ENCODE results near the gene ZBTB7C. TPM values are rescaled to one million over a fixed set of nuclear protein-coding genes. Genes with fewer than 3 reads are reported as not detected.
A peak's percentile ranks its signal among the peaks of the same experiment; 100 is the strongest.

ZBTB7C gene
- total and polyA plus RNA-seq, 2 of the 4 experiments (the other 2 are of a cell fraction) = not detected

GRCh38 chr18:48186861-48187260 lies 222.3 kb downstream of the ZBTB7C start:
- no peak overlapping the region for H3K4me3 ChIP-seq (ENCODE audit: insufficient read depth, low read depth, low read length)
- H2BK20ac ChIP-seq (ENCODE audit: low read depth, low read length) = no peak overlapping the region
- no peaks in the 10 kb centered on the region for H3K79me1 ChIP-seq (ENCODE audit: low read depth in 1 of 2, low read length in 2 of 2)
- DNase-seq (no peak), ATAC-seq (ENCODE audit: low read depth) (no peak)
- H4K5ac ChIP-seq (ENCODE audit: low read depth, low read length) = no peak overlapping the region
- H3K14ac ChIP-seq (replicated peaks; ENCODE audit: low read depth, low read length) = no peak overlapping the region
- H3K9me3 ChIP-seq (ENCODE audit: control insufficient read depth, insufficient read depth, low read length) = no peaks in the 10 kb centered on the region
- in situ Hi-C loops (cut with MboI; ENCODE audit: low sequenced_read_pairs) (no loop called here), intact Hi-C loops (cut with micrococcal nuclease) (no loop called here), dilution Hi-C loops (cut with HindIII; ENCODE audit: low sequenced_read_pairs, unreplicated experiment) (no loop called here)
- no peak overlapping the region for H2BK120ac ChIP-seq (ENCODE audit: low read depth, low read length)
- H2AFZ ChIP-seq (replicated peaks; ENCODE audit: low read length, poor library complexity) = peak overlapping the region; percentile 14
- no TSS peak for BruUV-seq (replicated peaks)
- POLR2A ChIA-PET (ENCODE audit: unreplicated experiment) = no interaction called here
- no peak overlapping the region for H2AK5ac ChIP-seq (ENCODE audit: low read depth, low read length)
- H3K36me3 ChIP-seq (ENCODE audit: control insufficient read depth, insufficient read depth, low read length) = no peaks in the 10 kb centered on the region
- TF ChIP-seq CEBPB (IDR thresholded peaks at IDR 0.05; ENCODE audit: low read depth, low read length) (no peak), MAZ (IDR thresholded peaks at IDR 0.05; ENCODE audit: borderline replicate concordance, low read depth, low read length) (no peak), RFX5 (IDR thresholded peaks at IDR 0.05; ENCODE audit: low read depth, low read length) (no peak), RAD21 (IDR thresholded peaks at IDR 0.05; ENCODE audit: low read length) (no peak), BHLHE40 (IDR thresholded peaks at IDR 0.05; ENCODE audit: low read depth, low read length) (no peak), FOS (IDR thresholded peaks at IDR 0.05; ENCODE audit: low read depth, low read length) (no peak), POLR2A (IDR thresholded peaks at IDR 0.05; ENCODE audit: low read depth, low read length) (no peak), ELK1 (IDR thresholded peaks at IDR 0.05; ENCODE audit: borderline replicate concordance, low read depth, low read length) (no peak), MXI1 (IDR thresholded peaks at IDR 0.05; ENCODE audit: borderline replicate concordance, low read depth, low read length) (no peak), SMC3 (IDR thresholded peaks at IDR 0.05; ENCODE audit: low read depth, low read length) (no peak), NFE2L2 (IDR thresholded peaks at IDR 0.05; ENCODE audit: low read depth, low read length) (no peak), RCOR1 (IDR thresholded peaks at IDR 0.05; ENCODE audit: insufficient replicate concordance, low read length) (no peak), CHD1 (IDR thresholded peaks at IDR 0.05; ENCODE audit: low read depth, low read length) (no peak), MAFK (IDR thresholded peaks at IDR 0.05; ENCODE audit: low read depth, low read length) (no peak)
- TF ChIP-seq, protein P1, sequence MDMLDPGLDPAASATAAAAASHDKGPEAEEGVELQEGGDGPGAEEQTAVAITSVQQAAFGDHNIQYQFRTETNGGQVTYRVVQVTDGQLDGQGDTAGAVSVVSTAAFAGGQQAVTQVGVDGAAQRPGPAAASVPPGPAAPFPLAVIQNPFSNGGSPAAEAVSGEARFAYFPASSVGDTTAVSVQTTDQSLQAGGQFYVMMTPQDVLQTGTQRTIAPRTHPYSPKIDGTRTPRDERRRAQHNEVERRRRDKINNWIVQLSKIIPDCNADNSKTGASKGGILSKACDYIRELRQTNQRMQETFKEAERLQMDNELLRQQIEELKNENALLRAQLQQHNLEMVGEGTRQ (IDR thresholded peaks at IDR 0.05; ENCODE audit: low read depth, low read length) = no peak
- TF ChIP-seq, protein P2, sequence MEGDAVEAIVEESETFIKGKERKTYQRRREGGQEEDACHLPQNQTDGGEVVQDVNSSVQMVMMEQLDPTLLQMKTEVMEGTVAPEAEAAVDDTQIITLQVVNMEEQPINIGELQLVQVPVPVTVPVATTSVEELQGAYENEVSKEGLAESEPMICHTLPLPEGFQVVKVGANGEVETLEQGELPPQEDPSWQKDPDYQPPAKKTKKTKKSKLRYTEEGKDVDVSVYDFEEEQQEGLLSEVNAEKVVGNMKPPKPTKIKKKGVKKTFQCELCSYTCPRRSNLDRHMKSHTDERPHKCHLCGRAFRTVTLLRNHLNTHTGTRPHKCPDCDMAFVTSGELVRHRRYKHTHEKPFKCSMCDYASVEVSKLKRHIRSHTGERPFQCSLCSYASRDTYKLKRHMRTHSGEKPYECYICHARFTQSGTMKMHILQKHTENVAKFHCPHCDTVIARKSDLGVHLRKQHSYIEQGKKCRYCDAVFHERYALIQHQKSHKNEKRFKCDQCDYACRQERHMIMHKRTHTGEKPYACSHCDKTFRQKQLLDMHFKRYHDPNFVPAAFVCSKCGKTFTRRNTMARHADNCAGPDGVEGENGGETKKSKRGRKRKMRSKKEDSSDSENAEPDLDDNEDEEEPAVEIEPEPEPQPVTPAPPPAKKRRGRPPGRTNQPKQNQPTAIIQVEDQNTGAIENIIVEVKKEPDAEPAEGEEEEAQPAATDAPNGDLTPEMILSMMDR (conservative IDR thresholded peaks at IDR 0.05; ENCODE audit: low read depth, low read length) = no peak
- H3K4ac ChIP-seq (ENCODE audit: low read depth, low read length) = no peak overlapping the region
- H3K27ac ChIP-seq (ENCODE audit: insufficient read depth, low read length) = no peak overlapping the region
- no peak overlapping the region for H4K8ac ChIP-seq (ENCODE audit: low read depth in 2 of 2, low read length in 2 of 2)
- H3K56ac ChIP-seq (ENCODE audit: extremely low read depth, insufficient read depth, low read length) = no peak overlapping the region
- no peak overlapping the region for H3K18ac ChIP-seq (ENCODE audit: low read depth, low read length)
- no peak overlapping the region for H3K23ac ChIP-seq (ENCODE audit: low read depth, low read length)
- no peak overlapping the region for H2BK5ac ChIP-seq (ENCODE audit: low read depth, low read length, poor library complexity, severe bottlenecking)
- 25% methylated on average over 3 of the region's 6 CpGs; no CpG with 5 or more reads in 1 of the 2 experiments for WGBS, 2 experiments (ENCODE audit: extremely low coverage in 2 of 2, insufficient read length in 1 of 2)
- no peaks in the 10 kb centered on the region for H3K4me1 ChIP-seq (ENCODE audit: control insufficient read depth, insufficient read depth, low read length)
- no peak overlapping the region for H2BK15ac ChIP-seq (ENCODE audit: low read depth, low read length)
- no peak overlapping the region for H4K91ac ChIP-seq (ENCODE audit: insufficient read depth, low read depth, low read length)
- H3K9ac ChIP-seq (ENCODE audit: low read depth, low read length) = no peak overlapping the region
- peaks cover 15% of the 10 kb centered on the region for H3K27me3 ChIP-seq (ENCODE audit: control insufficient read depth, insufficient read depth, low read length)
- no peaks in the 10 kb centered on the region for H3K9me1 ChIP-seq (ENCODE audit: insufficient read depth, low read length)
- no peaks in the 10 kb centered on the region for H4K20me1 ChIP-seq (ENCODE audit: insufficient read depth, low read length)
- no peak overlapping the region for H3K4me2 ChIP-seq (ENCODE audit: low read depth, low read length)
- CTCF ChIA-PET = no interaction called here
- H2AK9ac ChIP-seq (replicated peaks; ENCODE audit: low read depth, low read length, poor library complexity) = no peak overlapping the region
